Stimulated activated CD4-positive, alpha-beta T cell treated with anti-CD3 and anti-CD28 coated beads, TNF-alpha, amount 100 ng/mL, for 4 hours (primary cell): Measurements from ENCODE around the gene OR2A14.
"Not testable (repeated sequence)": the region's sequence is repeated elsewhere in the genome, so short reads cannot be mapped to it uniquely, and the experiment has no call there.

Source experiments
- DNase-seq, 3 experiments: peaks; one replicate each; pipeline ENCODE4 v3.0.0-alpha.2; 2020; ENCODE audit warnings: low read depth in 3 of 3

Gene OR2A14

GRCh38 chr7:144148224-144148827 lies 25.4 kb downstream of the OR2A14 start:
- DNase-seq: no peak

GRCh38 chr7:144158861-144159260 lies 35.9 kb downstream of the OR2A14 start:
- DNase-seq: no peak

GRCh38 chr7:144164784-144165183 lies 41.8 kb downstream of the OR2A14 start:
- no peak for DNase-seq

- DNase-seq: not testable (repeated sequence)
These were observed 48.8 kb downstream of the OR2A14 start for GRCh38 chr7:144171594-144172350.

- no peak for DNase-seq
These were observed 51.6 kb downstream of the OR2A14 start for GRCh38 chr7:144174613-144175012.

GRCh38 chr7:144178380-144179164 lies 55.6 kb downstream of the OR2A14 start:
- not testable (repeated sequence) for DNase-seq

GRCh38 chr7:144179165-144179479 lies 56.1 kb downstream of the OR2A14 start:
- not testable (repeated sequence) for DNase-seq
